ENCODE measurements around the gene CBX5. TPM values are rescaled to one million over a fixed set of nuclear protein-coding genes. Genes with fewer than 3 reads are reported as not detected.

CBX5 gene
- total and polyA plus RNA-seq, 2 of the 8 experiments (the other 6 are each of a cell fraction or from before 2014, with no cell fraction given), result 62.4 to 231 TPM

DNA sequence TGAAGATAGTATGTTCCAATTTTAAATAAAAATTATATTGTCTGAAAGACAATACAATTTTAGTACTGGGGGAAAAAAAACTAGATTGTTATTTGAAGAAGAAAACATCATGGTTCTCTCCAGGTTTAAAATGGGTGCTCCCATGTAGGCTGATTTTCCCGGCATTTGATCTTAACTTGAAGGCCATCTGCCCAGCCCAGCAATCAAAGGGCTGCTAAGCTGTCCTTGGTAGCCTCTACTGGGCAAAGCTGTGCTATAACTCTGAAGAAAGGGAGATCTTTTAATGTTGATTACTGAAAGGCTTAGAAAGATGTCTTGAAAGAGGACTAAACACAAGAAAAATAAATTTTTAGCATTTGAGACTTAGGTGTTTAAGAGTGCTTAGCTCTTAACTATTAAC is 41.4 kb downstream of the CBX5 start:
- Histone ChIP-seq H3K14ac (ENCODE audit: insufficient read length) (no peak overlapping the region), H3K4me3 (ENCODE audit: extremely low read depth in 1 of 4, insufficient read depth in 2 of 4, low read depth in 3 of 4, low read length in 4 of 4) (no peak overlapping the region), H2BK20ac (ENCODE audit: low read length) (no peak overlapping the region), H3K4me1 (replicated peaks in 1 of 4; ENCODE audit: control insufficient read depth in 3 of 4, insufficient read depth in 4 of 4, low read length in 3 of 4) (no peaks in the 10 kb centered on the region), H3K23me2 (ENCODE audit: low read depth, low read length) (no peaks in the 10 kb centered on the region), H4K8ac (ENCODE audit: extremely low read depth, insufficient read depth, low read length) (no peak overlapping the region), H4K20me1 (replicated peaks in 1 of 2; ENCODE audit: control insufficient read depth in 1 of 2, insufficient read depth in 2 of 2, low read length in 2 of 2) (peaks cover 0 to 2% of the 10 kb centered on the region in 2 experiments), H3K9ac (replicated peaks in 1 of 4; ENCODE audit: extremely low read depth in 1 of 4, low read depth in 3 of 4, low read length in 3 of 4) (no peak overlapping the region), H3K4me2 (ENCODE audit: insufficient read depth in 1 of 2, low read depth in 2 of 2, low read length in 2 of 2) (no peak overlapping the region), H4K91ac (replicated peaks; ENCODE audit: insufficient read length, low read length) (no peak overlapping the region), H3K18ac (ENCODE audit: extremely low read depth, low read length) (no peak overlapping the region), H3K79me2 (ENCODE audit: control insufficient read depth in 1 of 2, insufficient read depth in 2 of 2, low read length in 2 of 2) (no peaks in the 10 kb centered on the region), H4K5ac (ENCODE audit: insufficient read length, low read depth, low read length) (no peak overlapping the region), H3K23ac (ENCODE audit: insufficient read length) (no peak overlapping the region), H2BK120ac (replicated peaks; ENCODE audit: low read depth, low read length) (no peak overlapping the region), H2BK5ac (ENCODE audit: low read depth, low read length) (no peak overlapping the region), H2AK5ac (ENCODE audit: low read depth, low read length) (no peak overlapping the region), H2BK15ac (ENCODE audit: low read length) (no peak overlapping the region), H3K79me1 (ENCODE audit: low read depth, low read length) (no peaks in the 10 kb centered on the region; the same call in 1 of the 2 replicates), H3K56ac (replicated peaks; ENCODE audit: insufficient read length, low read depth, low read length) (no peak overlapping the region), H3K4ac (replicated peaks; ENCODE audit: insufficient read length, low read depth, low read length) (no peak overlapping the region), H3K9me3 (ENCODE audit: insufficient read depth in 2 of 2, low read depth in 1 of 2, low read length in 1 of 2) (no peaks in the 10 kb centered on the region), H2BK12ac (ENCODE audit: low read depth, low read length) (no peak overlapping the region), H2AFZ (ENCODE audit: low read length) (no peak overlapping the region), H3K36me3 (ENCODE audit: control insufficient read depth in 2 of 4, insufficient read depth in 4 of 4, low read length in 3 of 4) (peaks cover 11 to 48% (median 32%) of the 10 kb centered on the region in 4 experiments; a peak in 7 of 8 replicates), H3K27ac (ENCODE audit: low read depth, low read length) (no peak overlapping the region), H3K27me3 (replicated peaks in 1 of 4; ENCODE audit: control insufficient read depth in 3 of 4, extremely low read depth in 1 of 4, insufficient read depth in 3 of 4, low read length in 3 of 4) (no peaks in the 10 kb centered on the region)
- DNase-seq (ENCODE audit: low read depth in 1 of 2, low spot score in 2 of 2) (no peak), FAIRE-seq (no peak)
- ChIA-PET POLR2A (ENCODE audit: partially characterized antibody) (interaction anchor here (1.6 to 44.8 kb wide), 5 partner anchors 10 to 51 kb away, joined by 6 to 1006 read pairs (median 13); partner anchors contain the start of genes CBX5 and HNRNPA1), CTCF (ENCODE audit: partially characterized antibody) (interaction anchor here (0.6 to 8.6 kb wide), 6 partner anchors 10 to 25 kb away, joined by 4 to 68 read pairs (median 5); no protein-coding TSS in a partner anchor)
- TF ChIP-seq SIN3A (conservative IDR thresholded peaks at IDR 0.05 in 1 of 2, IDR thresholded peaks at IDR 0.05 in 1 of 2; ENCODE audit: low read depth in 1 of 2, low read length in 2 of 2) (no peak), TAF1 (IDR thresholded peaks at IDR 0.05; ENCODE audit: low read depth, low read length) (no peak), SRF (IDR thresholded peaks at IDR 0.05; ENCODE audit: low read depth, low read length) (no peak), MAFK (IDR thresholded peaks at IDR 0.05; ENCODE audit: low read depth, low read length) (no peak), TCF12 (IDR thresholded peaks at IDR 0.05; ENCODE audit: low read depth, low read length) (no peak), ZNF274 (IDR thresholded peaks at IDR 0.05; ENCODE audit: borderline replicate concordance, extremely low read depth, low read length) (no peak), GTF2F1 (IDR thresholded peaks at IDR 0.05; ENCODE audit: borderline replicate concordance, low read depth, low read length) (no peak), JUN (IDR thresholded peaks at IDR 0.05; ENCODE audit: low read depth, low read length) (no peak), EGR1 (IDR thresholded peaks at IDR 0.05; ENCODE audit: borderline replicate concordance, low read depth, low read length) (no peak), CREB1 (IDR thresholded peaks at IDR 0.05) (no peak), PHF8 (conservative IDR thresholded peaks at IDR 0.05; ENCODE audit: low read depth, low read length) (no peak), GABPA (IDR thresholded peaks at IDR 0.05; ENCODE audit: borderline replicate concordance, insufficient read depth, low read length) (no peak), KDM4A (IDR thresholded peaks at IDR 0.05; ENCODE audit: low read depth, low read length, severe bottlenecking) (no peak), SIX5 (IDR thresholded peaks at IDR 0.05; ENCODE audit: low read depth, low read length) (no peak)
- 94% methylated on average over 1 of the region's 1 CpG; no CpG with 5 or more reads in 1 of the 2 experiments for WGBS, 2 experiments (ENCODE audit: extremely low coverage in 1 of 2, insufficient coverage in 1 of 2, insufficient read length in 1 of 2, insufficient replicate concordance in 2 of 2, low coverage in 1 of 2, low lambda C conversion rate in 2 of 2, missing lambda C conversion rate in 1 of 2)
